GM18951 (cell line): ENCODE measurements around the gene THADA.
"Not testable (repeated sequence)": the region's sequence is repeated elsewhere in the genome, so short reads cannot be mapped to it uniquely, and the experiment has no call there.

Experiments used
- POLR2A ChIP-seq: IDR thresholded peaks from 4 replicates; pipeline ENCODE4 v1.6.1; 2011; ENCODE audit warnings: mild to moderate bottlenecking; ENCODE audit not compliant: insufficient read length, insufficient read depth; ENCODE audit errors: extremely low read depth
- in situ Hi-C: fragments of 300-500 bp; cut with MboI; formaldehyde crosslinking; loops from one replicate; pipeline ENCODE4 v1.12.0; 2022; ENCODE audit warnings: low sequenced_read_pairs, mixed read lengths, inconsistent platforms; ENCODE audit not compliant: unreplicated experiment

The THADA gene

GRCh38 chr2:43294973-43295603 lies 300.8 kb downstream of the THADA start:
- no peak for TF ChIP-seq POLR2A
- in situ Hi-C loops, result no loop called here

GRCh38 chr2:43293744-43294695 lies 301.8 kb downstream of the THADA start:
- no peak for TF ChIP-seq POLR2A
- in situ Hi-C loops, result no loop called here

- no peak for TF ChIP-seq POLR2A
- in situ Hi-C loops, result no loop called here
Observed at GRCh38 chr2:43292851-43293743, 302.7 kb downstream of the THADA start.

- no peak for TF ChIP-seq POLR2A
- in situ Hi-C loops, result no loop called here
Observed at GRCh38 chr2:43292297-43292696, 303.5 kb downstream of the THADA start.

GRCh38 chr2:43289331-43289730 lies 306.5 kb downstream of the THADA start:
- in situ Hi-C loops, result no loop called here
- TF ChIP-seq POLR2A, result no peak

- in situ Hi-C loops, result no loop called here
- TF ChIP-seq POLR2A, result no peak
Observed at GRCh38 chr2:43288417-43289305, 307.2 kb downstream of the THADA start.

GRCh38 chr2:43285987-43286386 lies 309.9 kb downstream of the THADA start:
- in situ Hi-C loops, result no loop called here
- no peak for TF ChIP-seq POLR2A

- TF ChIP-seq POLR2A, result no peak
- in situ Hi-C loops, result no loop called here
Observed at GRCh38 chr2:43284967-43285366, 310.9 kb downstream of the THADA start.

- in situ Hi-C loops, result not testable (repeated sequence)
Observed at GRCh38 chr2:43284347-43284746, 311.5 kb downstream of the THADA start.

GRCh38 chr2:43280994-43281393 lies 314.8 kb downstream of the THADA start:
- in situ Hi-C loops, result no loop called here
- no peak for TF ChIP-seq POLR2A

- TF ChIP-seq POLR2A, result no peak
- in situ Hi-C loops, result no loop called here
Observed at GRCh38 chr2:43279317-43279840, 316.5 kb downstream of the THADA start.

- in situ Hi-C loops, result no loop called here
- TF ChIP-seq POLR2A, result no peak
Observed at GRCh38 chr2:43278564-43279220, 317.1 kb downstream of the THADA start.
